NCI-H446 treated with DMSO at 0.1 percent for 48 hours (cell line): Measurements from ENCODE around the gene NOSTRIN.
"Not testable (repeated sequence)": the region's sequence is repeated elsewhere in the genome, so short reads cannot be mapped to it uniquely, and the experiment has no call there.

Source experiments
- DNase-seq: peaks from one replicate; lab custom pipeline; 2025; lab: John Stamatoyannopoulos, UW

The NOSTRIN gene

GRCh38 chr2:168801961-168802858 lies at the start of gene NOSTRIN:
Gene NOSTRIN (plus strand): TSS chr2:168802637. CDS start chr2:168802647, 10 bp downstream.
- no peak for DNase-seq

GRCh38 chr2:168753765-168754329 lies 48.6 kb upstream of the NOSTRIN start:
- DNase-seq: no peak

- no peak for DNase-seq
These were observed 45.2 kb upstream of the NOSTRIN start for GRCh38 chr2:168757223-168757622.

GRCh38 chr2:168758970-168759820 lies 43.2 kb upstream of the NOSTRIN start:
- peak; percentile 18 for DNase-seq

GRCh38 chr2:168765401-168765800 lies 37.0 kb upstream of the NOSTRIN start:
- DNase-seq: no peak

GRCh38 chr2:168766600-168766999 lies 35.8 kb upstream of the NOSTRIN start:
- no peak for DNase-seq

GRCh38 chr2:168767258-168767657 lies 35.2 kb upstream of the NOSTRIN start:
- no peak for DNase-seq

GRCh38 chr2:168768357-168768756 lies 34.1 kb upstream of the NOSTRIN start:
- not testable (repeated sequence) for DNase-seq

- DNase-seq: no peak
These were observed 31.6 kb upstream of the NOSTRIN start for GRCh38 chr2:168770796-168771195.

- DNase-seq: no peak
These were observed 29.7 kb upstream of the NOSTRIN start for GRCh38 chr2:168772704-168773103.

GRCh38 chr2:168773128-168773527 lies 29.3 kb upstream of the NOSTRIN start:
- no peak for DNase-seq

GRCh38 chr2:168773719-168774521 lies 28.5 kb upstream of the NOSTRIN start:
- peak; percentile 25 for DNase-seq

- no peak for DNase-seq
These were observed 26.6 kb upstream of the NOSTRIN start for GRCh38 chr2:168775837-168776236.

- DNase-seq: no peak
These were observed 21.8 kb upstream of the NOSTRIN start for GRCh38 chr2:168780669-168781071.

- no peak for DNase-seq
These were observed 21.1 kb upstream of the NOSTRIN start for GRCh38 chr2:168781191-168781817.

- no peak for DNase-seq
These were observed 20.2 kb upstream of the NOSTRIN start for GRCh38 chr2:168782271-168782670.

GRCh38 chr2:168784993-168785392 lies 17.4 kb upstream of the NOSTRIN start:
- DNase-seq: no peak

GRCh38 chr2:168787098-168787781 lies 15.2 kb upstream of the NOSTRIN start:
- no peak for DNase-seq

- DNase-seq: no peak
These were observed 14.6 kb upstream of the NOSTRIN start for GRCh38 chr2:168787782-168788376.

GRCh38 chr2:168789776-168790175 lies 12.7 kb upstream of the NOSTRIN start:
- DNase-seq: no peak
